ENCODE measurements around the gene HOXB7.

DNA sequence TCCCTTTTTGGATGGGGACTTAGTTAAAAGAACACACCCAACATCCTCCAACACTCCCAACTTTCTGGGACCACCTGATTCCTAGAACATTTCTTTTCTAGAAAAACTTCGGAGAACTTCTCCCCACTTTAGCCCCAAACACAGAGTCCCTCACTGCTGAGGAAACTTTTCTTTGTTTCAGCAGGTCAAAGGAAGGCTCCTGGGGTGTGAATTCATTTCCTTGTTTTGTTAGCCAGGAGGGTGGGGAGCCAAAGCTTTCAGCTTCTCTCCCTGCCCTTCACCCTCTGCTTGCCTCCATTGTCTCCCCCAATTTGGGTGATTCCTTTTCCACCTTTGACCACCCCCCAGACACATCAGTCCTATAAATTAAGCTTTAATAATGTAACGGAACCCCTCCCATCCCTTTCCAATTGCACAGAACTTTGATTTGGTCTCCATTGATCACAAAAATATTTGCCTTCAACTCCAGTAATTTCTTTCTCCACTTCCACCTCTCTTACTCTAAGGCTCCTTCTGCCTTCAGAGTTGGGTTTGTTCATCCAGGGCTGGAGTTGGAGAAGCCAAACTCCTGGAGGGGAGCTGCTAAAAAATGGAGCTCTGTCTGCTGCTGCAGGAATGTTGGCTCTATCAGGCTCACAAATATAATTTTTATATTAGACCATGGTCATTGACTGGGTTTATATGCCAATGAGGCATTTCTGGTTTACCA is 43.0 kb downstream of the HOXB7 start:
- no peak for TF ChIP-seq FOXM1 (CRISPR knock-in tag; IDR thresholded peaks at IDR 0.05)
- no peak for TF ChIP-seq ZNF776 (CRISPR knock-in tag; IDR thresholded peaks at IDR 0.05)
- no peak for TF ChIP-seq SNAI1 (CRISPR knock-in tag; IDR thresholded peaks at IDR 0.05; ENCODE audit: borderline replicate concordance)
- no peak for TF ChIP-seq ZKSCAN8 (CRISPR knock-in tag; IDR thresholded peaks at IDR 0.05; ENCODE audit: borderline replicate concordance)
- no peak for TF ChIP-seq DPF2 (CRISPR knock-in tag; IDR thresholded peaks at IDR 0.05; ENCODE audit: borderline replicate concordance, low read depth)
- TF ChIP-seq, protein P1, sequence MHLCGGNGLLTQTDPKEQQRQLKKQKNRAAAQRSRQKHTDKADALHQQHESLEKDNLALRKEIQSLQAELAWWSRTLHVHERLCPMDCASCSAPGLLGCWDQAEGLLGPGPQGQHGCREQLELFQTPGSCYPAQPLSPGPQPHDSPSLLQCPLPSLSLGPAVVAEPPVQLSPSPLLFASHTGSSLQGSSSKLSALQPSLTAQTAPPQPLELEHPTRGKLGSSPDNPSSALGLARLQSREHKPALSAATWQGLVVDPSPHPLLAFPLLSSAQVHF (CRISPR knock-in tag; IDR thresholded peaks at IDR 0.05): no peak
- no peak for TF ChIP-seq ASH2L (IDR thresholded peaks at IDR 0.05; ENCODE audit: insufficient read length, low read depth, low read length)
- TF ChIP-seq SIN3A (IDR thresholded peaks at IDR 0.05; ENCODE audit: borderline replicate concordance, low read depth, low read length): no peak
- no peak for TF ChIP-seq ZNF282 (IDR thresholded peaks at IDR 0.05; ENCODE audit: partially characterized antibody)
- TF ChIP-seq ZSCAN30 (CRISPR knock-in tag; IDR thresholded peaks at IDR 0.05): no peak

Data from HepG2 (cell line).